Transverse colon (tissue), 4 donors: ENCODE results near the gene CDK15. TPM values are rescaled to one million over a fixed set of nuclear protein-coding genes. Genes with fewer than 3 reads are reported as not detected.

ENCODE experiments used
- DNase-seq: peaks from one replicate; pipeline ENCODE4 v3.0.0-alpha.2; 2019
- H3K27ac ChIP-seq, 4 donors: fragments of 200-600 bp; sonication (generic); 2 replicates each; pipeline ENCODE4 v1.5.1; 2016 to 2018; ENCODE audit warnings: inconsistent platforms in 4 of 4
- H3K27me3 ChIP-seq: fragments of 200-600 bp; sonication (generic); 2 replicates; pipeline ENCODE4 v1.5.1; 2017; ENCODE audit warnings: inconsistent platforms
- H3K36me3 ChIP-seq, 4 donors: fragments of 200-600 bp; sonication (generic); 2 replicates each; pipeline ENCODE4 v1.5.1; 2017 to 2019; ENCODE audit warnings: inconsistent platforms in 4 of 4
- H3K4me1 ChIP-seq, 4 donors: fragments of 200-600 bp; sonication (generic); 2 replicates each; pipeline ENCODE4 v1.5.1; 2017 to 2020; ENCODE audit warnings: inconsistent platforms in 4 of 4
- H3K4me3 ChIP-seq, 4 donors: fragments of 200-600 bp; sonication (generic); 1 replicate in 1 of 4; 2 replicates in 3 of 4; pipeline versions ENCODE4 v1.5.1 to v1.6.1; 2017 to 2019; ENCODE audit warnings: inconsistent platforms in 4 of 4
- H3K9me3 ChIP-seq, 2 donors: fragments of 200-600 bp; sonication (generic); 2 replicates each; pipeline ENCODE4 v1.5.1; 2017 to 2019; ENCODE audit warnings: inconsistent platforms in 2 of 2
- EP300 ChIP-seq: sonication (generic); formaldehyde crosslinking; IDR thresholded peaks from one replicate; pipeline ENCODE4 v1.6.1; 2017; ENCODE audit warnings: antibody characterized with exemption, low read depth
- POLR2A ChIP-seq: fragments of 450-650 bp; IDR thresholded peaks from one replicate; pipeline ENCODE4 v1.6.1; 2016; ENCODE audit warnings: antibody characterized with exemption, mild to moderate bottlenecking, moderate library complexity
- POLR2AphosphoS5 ChIP-seq, 3 donors: sonication (generic); formaldehyde crosslinking; IDR thresholded peaks; one replicate each; pipeline ENCODE4 v1.6.1; 2016; ENCODE audit warnings: antibody characterized with exemption in 3 of 3
- WGBS, 2 donors: methylation state at CpG; one replicate each; pipeline ENCODE4 v1.1.5; 2018; ENCODE audit warnings: low coverage in 1 of 2; 5-methylcytosine and 5-hydroxymethylcytosine counted together
- in situ Hi-C, 4 donors: fragments of 200-750 bp; cut with MboI; loops; one replicate each; pipeline versions ENCODE4 v1.15.0 to v1.15.1; 2017; ENCODE audit warnings: low sequenced_read_pairs in 3 of 4, low pct_ligation_motif_present in 1 of 4, low pct_unique_long_range_greater_than_20kb in 1 of 4
- intact Hi-C: fragments of 100-400 bp; cut with DNase I; formaldehyde crosslinking; loops from one replicate; pipeline ENCODE4 v1.15.1; 2023; ENCODE audit warnings: low total_unique reads
- total RNA-seq, 4 donors: library from RNA; depleted of rRNA; stranded (reverse); fragments of >200 nt; gene quantifications; one replicate each; pipeline ENCODE4 v1.1.0, GENCODE V29; 2016
- TF ChIP-seq, protein P1 (sequence below), 5 experiments: fragments of 200-600 bp in 3 of 5; fragments of 450-650 bp in 2 of 5; sonication (generic) in 3 of 5; IDR thresholded peaks; 1 replicate in 2 of 5; 2 replicates in 3 of 5; pipeline ENCODE4 v1.5.1; 2016 to 2017; ENCODE audit warnings: antibody characterized with exemption in 5 of 5, inconsistent platforms in 3 of 5, mild to moderate bottlenecking in 2 of 5, moderate library complexity in 1 of 5

CDK15 gene
- total RNA-seq, 4 donors from 2014 or later: 0.14 to 0.79 TPM; not detected in 2

- in situ Hi-C loops: no loop called here
- TF ChIP-seq EP300 (no peak), POLR2AphosphoS5 (IDR thresholded peaks at IDR 0.05) (no peak), POLR2A (no peak)
- TF ChIP-seq, protein P1, sequence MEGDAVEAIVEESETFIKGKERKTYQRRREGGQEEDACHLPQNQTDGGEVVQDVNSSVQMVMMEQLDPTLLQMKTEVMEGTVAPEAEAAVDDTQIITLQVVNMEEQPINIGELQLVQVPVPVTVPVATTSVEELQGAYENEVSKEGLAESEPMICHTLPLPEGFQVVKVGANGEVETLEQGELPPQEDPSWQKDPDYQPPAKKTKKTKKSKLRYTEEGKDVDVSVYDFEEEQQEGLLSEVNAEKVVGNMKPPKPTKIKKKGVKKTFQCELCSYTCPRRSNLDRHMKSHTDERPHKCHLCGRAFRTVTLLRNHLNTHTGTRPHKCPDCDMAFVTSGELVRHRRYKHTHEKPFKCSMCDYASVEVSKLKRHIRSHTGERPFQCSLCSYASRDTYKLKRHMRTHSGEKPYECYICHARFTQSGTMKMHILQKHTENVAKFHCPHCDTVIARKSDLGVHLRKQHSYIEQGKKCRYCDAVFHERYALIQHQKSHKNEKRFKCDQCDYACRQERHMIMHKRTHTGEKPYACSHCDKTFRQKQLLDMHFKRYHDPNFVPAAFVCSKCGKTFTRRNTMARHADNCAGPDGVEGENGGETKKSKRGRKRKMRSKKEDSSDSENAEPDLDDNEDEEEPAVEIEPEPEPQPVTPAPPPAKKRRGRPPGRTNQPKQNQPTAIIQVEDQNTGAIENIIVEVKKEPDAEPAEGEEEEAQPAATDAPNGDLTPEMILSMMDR (IDR thresholded peaks at IDR 0.05): no peak
- Histone ChIP-seq H3K36me3 (no peaks in the 10 kb centered on the region), H3K27ac (no peak overlapping the region), H3K4me3 (no peak overlapping the region), H3K9me3 (no peaks in the 10 kb centered on the region), H3K4me1 (peaks cover 0 to 7% (median 0%) of the 10 kb centered on the region in 4 donors), H3K27me3 (no peaks in the 10 kb centered on the region)
- intact Hi-C loops: no loop called here
- 58 to 68% methylated on average over 3 to 4 of the region's 4 CpGs for WGBS, 2 donors
- DNase-seq: no peak
Measured at GRCh38 chr2:201913201-201913600, 106.9 kb downstream of the CDK15 start.

DNA sequence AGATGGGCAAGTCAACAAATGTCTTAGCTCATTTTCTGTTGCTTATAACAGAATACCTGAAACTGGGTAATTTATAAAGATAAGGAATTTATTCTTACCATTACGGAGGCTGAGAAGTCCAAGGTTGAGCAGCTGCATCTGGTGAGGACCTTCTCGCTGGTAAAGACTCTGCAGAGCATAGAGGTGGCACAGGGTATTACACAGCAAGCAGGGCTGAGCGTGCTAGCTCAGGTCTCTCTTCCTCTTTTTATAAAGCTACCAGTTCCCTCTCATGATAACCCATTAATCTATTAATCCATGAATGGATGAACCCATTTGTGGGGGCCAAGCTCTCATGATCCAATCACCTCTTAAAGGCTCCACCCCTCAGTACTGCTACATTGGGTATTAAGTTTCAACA is 109.1 kb downstream of the CDK15 start:
- no peak for DNase-seq
- in situ Hi-C loops: no loop called here
- no peaks in the 10 kb centered on the region for H3K27me3 ChIP-seq

DNA sequence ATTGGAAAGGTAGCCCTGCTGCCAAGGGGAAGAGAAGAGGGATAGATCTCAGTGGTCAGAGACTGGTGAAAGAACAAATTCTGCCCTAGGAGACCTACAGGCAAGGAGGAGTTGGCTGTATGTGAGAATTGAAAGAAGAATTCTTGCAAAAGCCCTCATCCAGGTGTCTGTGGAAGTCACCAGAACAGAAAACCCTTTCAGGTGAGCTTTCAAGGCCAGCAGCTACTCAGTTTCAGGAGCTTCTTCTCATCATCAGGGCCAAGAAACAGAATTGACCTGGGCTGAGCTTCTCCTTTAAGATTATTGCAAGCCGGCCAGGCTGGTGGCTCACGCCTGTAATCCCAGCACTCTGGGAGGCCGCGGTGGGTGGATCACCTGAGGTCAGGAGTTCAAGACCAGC is 110.2 kb downstream of the CDK15 start:
- Histone ChIP-seq H3K36me3 (no peaks in the 10 kb centered on the region), H3K27me3 (no peaks in the 10 kb centered on the region), H3K4me3 (no peak overlapping the region), H3K27ac (no peak overlapping the region), H3K9me3 (no peaks in the 10 kb centered on the region), H3K4me1 (no peaks in the 10 kb centered on the region)
- 95% methylated on average over 4 of the region's 4 CpGs; no CpG with 5 or more reads in 1 of the 2 donors for WGBS, 2 donors
- in situ Hi-C loops (no loop called here), intact Hi-C loops (no loop called here)
- TF ChIP-seq, protein P1 (IDR thresholded peaks at IDR 0.05): no peak
- TF ChIP-seq POLR2AphosphoS5 (IDR thresholded peaks at IDR 0.05) (no peak), EP300 (no peak), POLR2A (no peak)
- no peak for DNase-seq

More for the DNA sequence above, 109.1 kb downstream of the CDK15 start:
- Histone ChIP-seq H3K4me3 (no peak overlapping the region), H3K36me3 (no peaks in the 10 kb centered on the region), H3K4me1 (no peaks in the 10 kb centered on the region), H3K27ac (no peak overlapping the region), H3K9me3 (no peaks in the 10 kb centered on the region)
- 73 to 80% methylated on average over 3 of the region's 3 CpGs for WGBS, 2 donors
- TF ChIP-seq EP300 (no peak), POLR2AphosphoS5 (IDR thresholded peaks at IDR 0.05) (no peak), POLR2A (no peak)
- TF ChIP-seq, protein P1 (IDR thresholded peaks at IDR 0.05): no peak
- intact Hi-C loops: no loop called here

DNA sequence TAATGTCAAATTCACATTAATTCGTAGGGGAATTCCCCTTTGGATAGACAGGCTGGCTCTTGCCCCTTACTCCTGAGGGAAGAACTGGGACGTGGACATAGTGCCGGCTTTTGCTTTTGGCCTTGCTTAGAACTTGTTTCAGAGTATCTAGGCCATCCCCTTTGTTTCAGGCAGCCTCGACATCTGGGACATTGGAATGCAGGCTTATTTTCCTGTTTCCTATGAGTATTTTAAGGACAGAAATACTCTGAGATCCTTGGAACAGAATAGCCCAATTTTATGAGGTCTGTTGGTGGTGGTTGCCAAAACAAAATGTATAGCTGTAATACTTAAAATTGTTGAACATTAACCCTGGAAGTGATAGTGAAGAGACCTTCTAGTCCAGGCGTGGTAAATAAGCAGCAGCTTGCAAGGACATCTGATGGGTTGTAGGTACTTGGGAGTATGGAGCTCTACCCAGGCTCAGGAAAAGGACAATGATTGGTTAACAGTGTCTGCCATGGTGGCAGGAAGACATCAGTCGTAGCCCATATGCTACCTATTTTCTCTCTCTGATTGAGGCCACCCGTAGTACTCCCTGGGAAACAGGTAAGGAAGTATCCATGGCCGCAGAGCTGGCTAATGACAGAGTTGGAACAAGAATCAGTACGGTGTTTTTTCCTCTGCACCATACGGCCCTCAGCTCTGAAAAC is 112.4 kb downstream of the CDK15 start:
- Histone ChIP-seq H3K27me3 (no peaks in the 10 kb centered on the region), H3K4me1 (no peaks in the 10 kb centered on the region), H3K36me3 (no peaks in the 10 kb centered on the region), H3K4me3 (no peak overlapping the region), H3K9me3 (no peaks in the 10 kb centered on the region), H3K27ac (no peak overlapping the region)
- intact Hi-C loops (no loop called here), in situ Hi-C loops (no loop called here)
- no peak for DNase-seq
- WGBS, 2 donors: 62 to 71% methylated on average over 6 to 10 of the region's 10 CpGs
- TF ChIP-seq, protein P1 (IDR thresholded peaks at IDR 0.05): no peak
- TF ChIP-seq POLR2AphosphoS5 (IDR thresholded peaks at IDR 0.05) (no peak), POLR2A (no peak), EP300 (no peak)
